GM23248 (cell line): ENCODE measurements around the gene DNM1.

Experiments
- EZH2 ChIP-seq: fragments of 200-600 bp; sonication (generic); IDR thresholded peaks from 2 replicates; pipeline ENCODE4 v1.6.1; 2018; ENCODE audit warnings: antibody characterized with exemption, mild to moderate bottlenecking; ENCODE audit not compliant: insufficient read depth, poor library complexity, severe bottlenecking
- EZH2phosphoT487 ChIP-seq: fragments of 200-600 bp; sonication (generic); IDR thresholded peaks from 2 replicates; pipeline ENCODE4 v1.6.1; 2018; ENCODE audit warnings: antibody characterized with exemption, moderate library complexity, mild to moderate bottlenecking, low read depth; ENCODE audit not compliant: insufficient read depth

- no peak for TF ChIP-seq EZH2
- TF ChIP-seq EZH2phosphoT487, result no peak
Observed at GRCh38 chr9:128249558-128249907, 46.4 kb downstream of the DNM1 start.
